ENCODE data around the gene NOP14.

DNA sequence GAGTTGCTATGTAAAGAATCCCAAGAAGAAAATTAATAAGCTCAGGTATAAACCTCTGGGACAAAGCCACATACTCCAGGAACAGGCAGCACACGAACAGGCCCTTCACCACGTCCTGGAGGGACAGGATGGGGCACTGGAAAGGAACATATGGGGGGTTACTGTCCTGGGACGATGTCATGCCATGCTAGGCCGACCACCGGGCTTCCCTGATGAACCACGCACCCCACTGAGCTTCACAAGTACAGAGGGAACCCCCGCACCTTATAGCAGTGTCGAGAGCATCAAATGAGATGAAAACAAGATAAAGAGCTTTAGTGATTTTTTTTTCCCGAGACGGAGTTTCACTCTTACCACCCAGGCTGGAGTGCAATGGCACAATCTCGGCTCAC is 19.1 kb downstream of the NOP14 start:
- TF ChIP-seq, protein P1, sequence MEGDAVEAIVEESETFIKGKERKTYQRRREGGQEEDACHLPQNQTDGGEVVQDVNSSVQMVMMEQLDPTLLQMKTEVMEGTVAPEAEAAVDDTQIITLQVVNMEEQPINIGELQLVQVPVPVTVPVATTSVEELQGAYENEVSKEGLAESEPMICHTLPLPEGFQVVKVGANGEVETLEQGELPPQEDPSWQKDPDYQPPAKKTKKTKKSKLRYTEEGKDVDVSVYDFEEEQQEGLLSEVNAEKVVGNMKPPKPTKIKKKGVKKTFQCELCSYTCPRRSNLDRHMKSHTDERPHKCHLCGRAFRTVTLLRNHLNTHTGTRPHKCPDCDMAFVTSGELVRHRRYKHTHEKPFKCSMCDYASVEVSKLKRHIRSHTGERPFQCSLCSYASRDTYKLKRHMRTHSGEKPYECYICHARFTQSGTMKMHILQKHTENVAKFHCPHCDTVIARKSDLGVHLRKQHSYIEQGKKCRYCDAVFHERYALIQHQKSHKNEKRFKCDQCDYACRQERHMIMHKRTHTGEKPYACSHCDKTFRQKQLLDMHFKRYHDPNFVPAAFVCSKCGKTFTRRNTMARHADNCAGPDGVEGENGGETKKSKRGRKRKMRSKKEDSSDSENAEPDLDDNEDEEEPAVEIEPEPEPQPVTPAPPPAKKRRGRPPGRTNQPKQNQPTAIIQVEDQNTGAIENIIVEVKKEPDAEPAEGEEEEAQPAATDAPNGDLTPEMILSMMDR (conservative IDR thresholded peaks at IDR 0.05; ENCODE audit: low read length) = no peak
- TF ChIP-seq EZH2phosphoT487 (IDR thresholded peaks at IDR 0.05; ENCODE audit: borderline replicate concordance, low read depth, low read length) = no peak

Measured in OCI-LY7 (cell line).